Natural killer cell treated with Interleukin-12 subunit alpha and Interleukin-12 subunit beta and Interleukin-15 and Interleukin-18, amount 100 ng/mL, for 72 hours (primary cell): ENCODE results near the gene MPDZ. TPM values are rescaled to one million over a fixed set of nuclear protein-coding genes. Genes with fewer than 3 reads are reported as not detected.

Source experiments
- ATAC-seq, 2 donors: fragments of 150-1000 bp; cut with Tn5 transposase in 1 of 2; sonication (Bioruptor Pico), chemical (Tn5 transposase) in 1 of 2; 2 replicates each; pipeline ENCODE4 v1.10.0; 2021
- DNase-seq: peaks from one replicate; pipeline ENCODE4 v3.0.0; 2022; ENCODE audit warnings: low spot score
- H3K27ac Mint-ChIP-seq, 2 donors: 1 replicate in 1 of 2; 2 replicates in 1 of 2; pipeline ENCODE4 v1.8.0; 2022; ENCODE audit warnings: mixed read lengths in 2 of 2, mild to moderate bottlenecking in 1 of 2, moderate library complexity in 1 of 2
- H3K27me3 Mint-ChIP-seq, 2 donors: 1 replicate in 1 of 2; 2 replicates in 1 of 2; pipeline ENCODE4 v1.8.0; 2022; ENCODE audit warnings: mixed read lengths in 2 of 2
- H3K36me3 Mint-ChIP-seq: one replicate; pipeline ENCODE4 v1.8.0; 2022; ENCODE audit warnings: mixed read lengths
- H3K4me1 Mint-ChIP-seq, 2 donors: 1 replicate in 1 of 2; 2 replicates in 1 of 2; pipeline ENCODE4 v1.8.0; 2022; ENCODE audit warnings: low read depth in 2 of 2, mixed read lengths in 2 of 2, mild to moderate bottlenecking in 1 of 2
- H3K4me3 Mint-ChIP-seq: one replicate; pipeline ENCODE4 v1.8.0; 2022; ENCODE audit warnings: mixed read lengths
- H3K9me3 Mint-ChIP-seq: 2 replicates; pipeline ENCODE4 v1.8.0; 2022; ENCODE audit warnings: mixed read lengths
- total RNA-seq, 2 donors: library from RNA; stranded (reverse); gene quantifications; one replicate each; pipeline ENCODE4 v1.2.3, GENCODE V29; 2022

MPDZ gene
- total RNA-seq, 2 donors from 2014 or later = not detected

DNA sequence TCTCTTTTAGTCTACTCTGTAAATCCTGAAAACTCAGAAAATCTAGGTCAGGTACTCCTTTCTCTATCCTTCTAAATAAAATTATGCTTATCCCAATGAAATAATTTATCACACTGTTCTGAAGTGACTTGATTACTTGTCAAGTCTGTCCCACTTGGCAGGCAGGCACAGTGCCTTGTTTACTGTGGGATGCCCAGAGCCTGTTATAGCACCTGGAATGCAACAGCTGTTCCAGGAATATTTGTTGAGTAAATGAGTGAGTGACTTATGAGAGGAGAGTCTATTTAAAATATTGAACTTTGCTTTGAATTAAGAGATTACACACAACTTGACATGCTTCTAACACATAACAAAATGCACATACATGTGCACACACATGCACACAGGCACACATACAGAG, 130.0 kb downstream of the MPDZ start:
- Mint-ChIP-seq H3K4me3 (no peak overlapping the region), H3K9me3 (peaks cover 10% of the 10 kb centered on the region), H3K27me3 (no peaks in the 10 kb centered on the region), H3K4me1 (no peaks in the 10 kb centered on the region), H3K27ac (no peak overlapping the region), H3K36me3 (peaks cover 2% of the 10 kb centered on the region)
- ATAC-seq (no peak), DNase-seq (no peak)

- ATAC-seq (no peak), DNase-seq (no peak)
- Mint-ChIP-seq H3K27ac (no peak overlapping the region), H3K9me3 (peaks cover 7% of the 10 kb centered on the region), H3K4me3 (no peak overlapping the region), H3K4me1 (no peaks in the 10 kb centered on the region), H3K36me3 (peaks cover 4% of the 10 kb centered on the region), H3K27me3 (no peaks in the 10 kb centered on the region)
Measured at GRCh38 chr9:13146840-13147239, 132.7 kb downstream of the MPDZ start.

DNA sequence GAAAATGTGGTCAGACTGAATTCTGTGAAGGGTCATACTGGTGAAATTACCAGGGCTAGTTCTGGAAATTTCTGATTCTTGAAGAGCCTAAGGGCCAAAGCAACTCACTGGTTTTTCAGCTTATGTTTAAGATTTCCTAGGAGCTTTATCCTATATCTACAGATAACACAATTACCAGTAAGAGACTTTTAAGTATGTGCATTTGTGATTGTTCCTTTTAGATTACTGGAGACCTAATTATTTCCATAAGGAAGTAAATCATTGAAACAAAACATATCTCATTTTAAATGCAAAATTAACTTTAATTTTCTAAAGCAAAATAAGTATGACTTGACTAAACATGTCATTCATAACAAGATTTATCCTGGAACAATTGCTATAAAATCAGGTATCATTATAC, 134.2 kb downstream of the MPDZ start:
- no peaks in the 10 kb centered on the region for H3K27me3 Mint-ChIP-seq
- DNase-seq (no peak), ATAC-seq (no peak)
- H3K36me3 Mint-ChIP-seq = peaks cover 4% of the 10 kb centered on the region
- H3K9me3 Mint-ChIP-seq = peaks cover 4% of the 10 kb centered on the region
- H3K4me1 Mint-ChIP-seq = no peaks in the 10 kb centered on the region
- no peak overlapping the region for H3K27ac Mint-ChIP-seq
- no peak overlapping the region for H3K4me3 Mint-ChIP-seq

DNA sequence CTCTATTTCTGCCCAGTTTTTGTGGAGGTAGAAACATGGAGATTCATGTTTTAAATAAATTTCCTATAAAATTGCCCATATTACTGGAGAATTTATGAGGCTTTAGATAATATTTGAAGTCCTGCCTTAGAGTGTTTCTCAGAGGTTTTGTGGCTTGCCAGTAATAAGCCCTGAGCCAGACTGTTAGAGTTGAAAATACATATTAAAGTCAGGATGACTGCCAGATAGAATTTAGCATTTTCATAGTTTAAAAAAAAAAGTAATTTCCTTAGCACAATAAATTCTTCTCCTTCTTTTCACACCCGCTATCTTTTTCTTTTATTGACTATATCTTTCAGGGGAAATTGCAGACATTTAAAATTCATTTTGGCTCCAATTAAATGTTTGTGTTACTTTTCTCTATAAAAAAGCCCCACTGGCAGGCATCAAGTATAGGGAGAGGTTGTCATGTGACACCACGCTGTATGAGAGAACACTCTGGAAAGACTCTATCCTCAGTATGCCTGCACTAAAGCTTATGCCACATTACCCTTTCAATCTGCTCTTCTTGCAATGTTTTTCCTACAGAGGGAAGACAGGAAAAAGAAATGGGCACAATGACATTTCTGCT, 135.2 kb downstream of the MPDZ start:
- H3K27me3 Mint-ChIP-seq = no peaks in the 10 kb centered on the region
- no peak for DNase-seq
- no peak overlapping the region for H3K4me3 Mint-ChIP-seq
- H3K9me3 Mint-ChIP-seq = peaks cover 7% of the 10 kb centered on the region
- H3K4me1 Mint-ChIP-seq = no peaks in the 10 kb centered on the region
- H3K36me3 Mint-ChIP-seq = peaks cover 4% of the 10 kb centered on the region
- H3K27ac Mint-ChIP-seq = no peak overlapping the region
- ATAC-seq = no peak

DNA sequence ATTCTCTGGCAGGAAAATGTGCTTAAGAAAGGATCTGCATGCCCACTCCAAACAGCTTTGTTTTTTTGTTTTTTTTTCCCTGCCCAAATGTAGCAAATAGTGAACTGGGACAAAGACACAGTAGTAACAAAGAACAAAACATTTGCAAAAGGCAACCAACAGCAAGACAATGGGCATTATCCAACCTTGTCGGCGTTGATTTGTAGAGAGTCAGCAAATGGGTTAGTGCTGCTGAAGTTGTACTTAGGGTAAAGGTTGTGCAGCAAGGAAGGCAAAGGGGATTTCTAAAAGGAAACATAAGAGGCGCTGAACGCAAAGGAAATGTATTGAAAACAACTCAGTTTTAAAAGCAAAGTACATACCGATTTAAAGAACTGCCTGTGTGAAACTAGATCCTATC, 136.2 kb downstream of the MPDZ start:
- H3K4me1 Mint-ChIP-seq = no peaks in the 10 kb centered on the region
- H3K4me3 Mint-ChIP-seq = no peak overlapping the region
- ATAC-seq = no peak
- no peak for DNase-seq
- H3K27me3 Mint-ChIP-seq = no peaks in the 10 kb centered on the region
- no peak overlapping the region for H3K27ac Mint-ChIP-seq
- peaks cover 7% of the 10 kb centered on the region for H3K9me3 Mint-ChIP-seq
- H3K36me3 Mint-ChIP-seq = peaks cover 4% of the 10 kb centered on the region

DNA sequence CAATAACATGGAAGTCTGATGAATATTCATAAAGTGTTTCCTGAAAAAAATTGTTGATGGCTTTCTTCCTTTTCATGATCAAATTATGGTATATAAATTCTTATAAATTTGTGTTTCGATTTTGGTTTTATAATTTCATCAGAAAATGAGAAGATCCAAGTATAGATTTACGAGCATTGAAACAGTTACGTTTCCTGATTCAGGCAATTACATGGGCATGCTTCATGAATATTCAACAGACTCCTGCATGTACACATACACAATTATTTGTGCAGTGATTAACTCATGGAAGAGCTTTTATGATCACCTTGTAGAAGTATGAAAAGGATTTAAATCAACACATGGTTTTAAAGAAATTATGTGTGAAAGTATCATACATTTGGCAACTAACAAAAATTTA, 136.7 kb downstream of the MPDZ start:
- DNase-seq (no peak), ATAC-seq (no peak)
- no peak overlapping the region for H3K27ac Mint-ChIP-seq
- peaks cover 4% of the 10 kb centered on the region for H3K36me3 Mint-ChIP-seq
- no peaks in the 10 kb centered on the region for H3K4me1 Mint-ChIP-seq
- no peaks in the 10 kb centered on the region for H3K27me3 Mint-ChIP-seq
- peaks cover 7% of the 10 kb centered on the region for H3K9me3 Mint-ChIP-seq
- no peak overlapping the region for H3K4me3 Mint-ChIP-seq

GRCh38 chr9:13141629-13142028, 137.9 kb downstream of the MPDZ start:
- no peak for DNase-seq
- Mint-ChIP-seq H3K9me3 (peaks cover 7% of the 10 kb centered on the region), H3K27me3 (no peaks in the 10 kb centered on the region), H3K27ac (no peak overlapping the region), H3K36me3 (peaks cover 4% of the 10 kb centered on the region), H3K4me3 (no peak overlapping the region), H3K4me1 (no peaks in the 10 kb centered on the region)
- ATAC-seq = no peak

GRCh38 chr9:13140843-13141592, 138.5 kb downstream of the MPDZ start:
- Mint-ChIP-seq H3K4me1 (no peaks in the 10 kb centered on the region), H3K9me3 (peaks cover 7% of the 10 kb centered on the region), H3K4me3 (no peak overlapping the region), H3K27ac (no peak overlapping the region), H3K36me3 (peaks cover 4% of the 10 kb centered on the region), H3K27me3 (no peaks in the 10 kb centered on the region)
- ATAC-seq (no peak), DNase-seq (no peak)

- Mint-ChIP-seq H3K36me3 (peaks cover 4% of the 10 kb centered on the region), H3K4me1 (no peaks in the 10 kb centered on the region), H3K27ac (no peak overlapping the region), H3K9me3 (peaks cover 14% of the 10 kb centered on the region), H3K27me3 (no peaks in the 10 kb centered on the region), H3K4me3 (no peak overlapping the region)
- no peak for ATAC-seq
- DNase-seq = no peak
Measured at GRCh38 chr9:13139641-13140171, 139.8 kb downstream of the MPDZ start.

DNA sequence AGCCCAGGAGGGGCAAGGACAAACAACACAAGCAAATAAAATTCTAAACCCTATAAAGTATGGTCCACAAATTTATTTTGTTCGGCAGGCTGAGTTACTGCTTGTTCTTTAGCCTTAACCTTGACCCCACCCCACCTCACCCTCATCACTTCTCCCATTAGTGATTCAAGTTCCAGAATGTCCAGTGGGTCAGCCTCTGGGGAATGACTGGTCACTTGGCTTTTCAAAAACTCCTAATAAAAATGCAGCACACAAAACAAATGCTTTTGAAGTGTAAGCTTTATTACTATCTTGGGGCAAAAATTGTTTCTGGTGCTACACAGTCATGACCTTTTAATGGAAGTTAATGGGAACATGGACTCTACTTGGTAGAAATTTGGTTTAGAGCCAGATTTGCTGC, 142.1 kb downstream of the MPDZ start:
- Mint-ChIP-seq H3K27ac (no peak overlapping the region), H3K4me3 (no peak overlapping the region), H3K9me3 (peaks cover 15% of the 10 kb centered on the region), H3K4me1 (no peaks in the 10 kb centered on the region), H3K36me3 (no peaks in the 10 kb centered on the region), H3K27me3 (no peaks in the 10 kb centered on the region)
- DNase-seq = no peak
- no peak for ATAC-seq

DNA sequence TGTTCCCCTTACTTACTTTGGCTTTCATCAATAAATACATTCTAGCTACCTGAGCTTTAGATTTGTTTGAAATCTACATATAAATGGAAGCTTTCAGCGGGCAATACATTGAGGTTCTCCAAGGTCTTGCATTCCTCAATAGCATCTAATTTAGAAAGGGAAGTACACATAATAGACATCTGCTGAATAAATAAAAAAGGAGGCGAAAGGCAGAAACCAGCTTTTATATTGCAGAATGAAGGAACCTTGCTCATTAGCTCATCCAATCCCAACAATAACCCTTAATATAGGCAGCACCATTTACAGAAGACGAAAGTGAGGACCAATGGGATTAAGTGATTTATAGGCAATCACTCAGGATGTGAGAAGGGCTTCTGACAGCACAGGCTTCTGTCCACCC, 147.5 kb downstream of the MPDZ start:
- Mint-ChIP-seq H3K36me3 (peaks cover 9% of the 10 kb centered on the region), H3K9me3 (peaks cover 19% of the 10 kb centered on the region), H3K4me3 (no peak overlapping the region), H3K27me3 (no peaks in the 10 kb centered on the region), H3K4me1 (no peaks in the 10 kb centered on the region), H3K27ac (no peak overlapping the region)
- no peak for DNase-seq
- no peak for ATAC-seq

GRCh38 chr9:13131416-13131815, 148.1 kb downstream of the MPDZ start:
- H3K27me3 Mint-ChIP-seq = no peaks in the 10 kb centered on the region
- no peak overlapping the region for H3K4me3 Mint-ChIP-seq
- DNase-seq = no peak
- no peaks in the 10 kb centered on the region for H3K4me1 Mint-ChIP-seq
- no peak overlapping the region for H3K27ac Mint-ChIP-seq
- H3K9me3 Mint-ChIP-seq = peaks cover 25% of the 10 kb centered on the region
- peaks cover 9% of the 10 kb centered on the region for H3K36me3 Mint-ChIP-seq
- no peak for ATAC-seq

DNA sequence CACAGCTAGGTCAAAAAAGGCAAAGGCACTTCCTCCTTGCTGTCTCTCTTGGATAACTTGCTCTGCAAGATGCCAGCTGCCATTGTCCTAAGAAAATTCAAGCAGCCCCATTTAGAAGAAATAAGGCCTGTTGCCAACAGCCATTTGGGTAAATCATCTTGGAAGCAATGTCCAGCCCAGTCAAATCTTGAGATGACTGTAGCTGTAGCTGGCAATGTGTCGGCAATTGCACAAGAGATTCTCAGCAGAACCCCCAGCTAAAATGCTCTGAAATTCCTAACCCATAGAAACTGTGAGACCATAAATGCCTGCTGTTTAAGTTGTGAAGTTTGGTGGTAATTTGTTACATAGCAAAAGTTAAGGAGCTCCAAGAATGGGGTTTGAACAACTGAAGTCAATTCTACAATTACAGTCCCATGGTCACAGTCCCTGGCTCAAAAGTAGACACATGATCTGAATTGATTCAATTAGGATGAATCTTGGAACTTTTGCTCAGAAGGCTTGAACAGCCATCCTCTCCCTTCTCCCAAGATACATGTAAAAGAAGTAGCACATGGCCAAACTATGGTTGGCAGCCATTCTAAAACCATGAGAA, 151.1 kb downstream of the MPDZ start:
- DNase-seq = no peak
- ATAC-seq = no peak
- Mint-ChIP-seq H3K9me3 (peaks cover 12% of the 10 kb centered on the region), H3K4me3 (no peak overlapping the region), H3K4me1 (no peaks in the 10 kb centered on the region), H3K27ac (no peak overlapping the region), H3K27me3 (no peaks in the 10 kb centered on the region), H3K36me3 (peaks cover 9% of the 10 kb centered on the region)

- H3K9me3 Mint-ChIP-seq = peaks cover 12% of the 10 kb centered on the region
- peaks cover 9% of the 10 kb centered on the region for H3K36me3 Mint-ChIP-seq
- no peak overlapping the region for H3K27ac Mint-ChIP-seq
- H3K4me3 Mint-ChIP-seq = no peak overlapping the region
- H3K27me3 Mint-ChIP-seq = no peaks in the 10 kb centered on the region
- no peaks in the 10 kb centered on the region for H3K4me1 Mint-ChIP-seq
- DNase-seq = no peak
- no peak for ATAC-seq
Measured at GRCh38 chr9:13127131-13127530, 152.4 kb downstream of the MPDZ start.
